ENCODE data around the gene MIEF1. TPM values are rescaled to one million over a fixed set of nuclear protein-coding genes. Genes with fewer than 3 reads are reported as not detected.

Gene MIEF1
- total and polyA plus RNA-seq, 2 of the 8 experiments (the other 6 are each of a cell fraction or from before 2014, with no cell fraction given): 16.8 to 32.7 TPM

DNA sequence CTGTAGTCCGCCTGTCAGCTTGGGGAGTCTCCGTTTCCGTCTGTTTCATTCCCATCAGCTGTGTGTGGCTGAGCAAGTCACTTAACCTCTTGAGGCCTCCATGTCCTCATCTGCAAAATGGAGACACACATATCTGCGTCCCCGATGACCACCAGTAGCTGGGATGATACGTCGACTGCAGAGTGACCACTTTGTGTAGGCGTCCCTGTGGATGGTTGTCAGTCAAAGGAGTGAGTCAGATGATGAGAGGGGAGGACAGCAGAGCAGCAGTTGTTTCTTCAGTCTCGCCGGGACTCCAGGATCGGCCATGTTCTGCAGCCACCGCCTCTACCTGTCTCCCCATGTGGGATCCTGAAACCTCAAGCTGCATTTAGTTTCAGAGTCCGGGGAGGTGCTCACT is 25.4 kb upstream of the MIEF1 start (continued):
- TF ChIP-seq, protein P1, sequence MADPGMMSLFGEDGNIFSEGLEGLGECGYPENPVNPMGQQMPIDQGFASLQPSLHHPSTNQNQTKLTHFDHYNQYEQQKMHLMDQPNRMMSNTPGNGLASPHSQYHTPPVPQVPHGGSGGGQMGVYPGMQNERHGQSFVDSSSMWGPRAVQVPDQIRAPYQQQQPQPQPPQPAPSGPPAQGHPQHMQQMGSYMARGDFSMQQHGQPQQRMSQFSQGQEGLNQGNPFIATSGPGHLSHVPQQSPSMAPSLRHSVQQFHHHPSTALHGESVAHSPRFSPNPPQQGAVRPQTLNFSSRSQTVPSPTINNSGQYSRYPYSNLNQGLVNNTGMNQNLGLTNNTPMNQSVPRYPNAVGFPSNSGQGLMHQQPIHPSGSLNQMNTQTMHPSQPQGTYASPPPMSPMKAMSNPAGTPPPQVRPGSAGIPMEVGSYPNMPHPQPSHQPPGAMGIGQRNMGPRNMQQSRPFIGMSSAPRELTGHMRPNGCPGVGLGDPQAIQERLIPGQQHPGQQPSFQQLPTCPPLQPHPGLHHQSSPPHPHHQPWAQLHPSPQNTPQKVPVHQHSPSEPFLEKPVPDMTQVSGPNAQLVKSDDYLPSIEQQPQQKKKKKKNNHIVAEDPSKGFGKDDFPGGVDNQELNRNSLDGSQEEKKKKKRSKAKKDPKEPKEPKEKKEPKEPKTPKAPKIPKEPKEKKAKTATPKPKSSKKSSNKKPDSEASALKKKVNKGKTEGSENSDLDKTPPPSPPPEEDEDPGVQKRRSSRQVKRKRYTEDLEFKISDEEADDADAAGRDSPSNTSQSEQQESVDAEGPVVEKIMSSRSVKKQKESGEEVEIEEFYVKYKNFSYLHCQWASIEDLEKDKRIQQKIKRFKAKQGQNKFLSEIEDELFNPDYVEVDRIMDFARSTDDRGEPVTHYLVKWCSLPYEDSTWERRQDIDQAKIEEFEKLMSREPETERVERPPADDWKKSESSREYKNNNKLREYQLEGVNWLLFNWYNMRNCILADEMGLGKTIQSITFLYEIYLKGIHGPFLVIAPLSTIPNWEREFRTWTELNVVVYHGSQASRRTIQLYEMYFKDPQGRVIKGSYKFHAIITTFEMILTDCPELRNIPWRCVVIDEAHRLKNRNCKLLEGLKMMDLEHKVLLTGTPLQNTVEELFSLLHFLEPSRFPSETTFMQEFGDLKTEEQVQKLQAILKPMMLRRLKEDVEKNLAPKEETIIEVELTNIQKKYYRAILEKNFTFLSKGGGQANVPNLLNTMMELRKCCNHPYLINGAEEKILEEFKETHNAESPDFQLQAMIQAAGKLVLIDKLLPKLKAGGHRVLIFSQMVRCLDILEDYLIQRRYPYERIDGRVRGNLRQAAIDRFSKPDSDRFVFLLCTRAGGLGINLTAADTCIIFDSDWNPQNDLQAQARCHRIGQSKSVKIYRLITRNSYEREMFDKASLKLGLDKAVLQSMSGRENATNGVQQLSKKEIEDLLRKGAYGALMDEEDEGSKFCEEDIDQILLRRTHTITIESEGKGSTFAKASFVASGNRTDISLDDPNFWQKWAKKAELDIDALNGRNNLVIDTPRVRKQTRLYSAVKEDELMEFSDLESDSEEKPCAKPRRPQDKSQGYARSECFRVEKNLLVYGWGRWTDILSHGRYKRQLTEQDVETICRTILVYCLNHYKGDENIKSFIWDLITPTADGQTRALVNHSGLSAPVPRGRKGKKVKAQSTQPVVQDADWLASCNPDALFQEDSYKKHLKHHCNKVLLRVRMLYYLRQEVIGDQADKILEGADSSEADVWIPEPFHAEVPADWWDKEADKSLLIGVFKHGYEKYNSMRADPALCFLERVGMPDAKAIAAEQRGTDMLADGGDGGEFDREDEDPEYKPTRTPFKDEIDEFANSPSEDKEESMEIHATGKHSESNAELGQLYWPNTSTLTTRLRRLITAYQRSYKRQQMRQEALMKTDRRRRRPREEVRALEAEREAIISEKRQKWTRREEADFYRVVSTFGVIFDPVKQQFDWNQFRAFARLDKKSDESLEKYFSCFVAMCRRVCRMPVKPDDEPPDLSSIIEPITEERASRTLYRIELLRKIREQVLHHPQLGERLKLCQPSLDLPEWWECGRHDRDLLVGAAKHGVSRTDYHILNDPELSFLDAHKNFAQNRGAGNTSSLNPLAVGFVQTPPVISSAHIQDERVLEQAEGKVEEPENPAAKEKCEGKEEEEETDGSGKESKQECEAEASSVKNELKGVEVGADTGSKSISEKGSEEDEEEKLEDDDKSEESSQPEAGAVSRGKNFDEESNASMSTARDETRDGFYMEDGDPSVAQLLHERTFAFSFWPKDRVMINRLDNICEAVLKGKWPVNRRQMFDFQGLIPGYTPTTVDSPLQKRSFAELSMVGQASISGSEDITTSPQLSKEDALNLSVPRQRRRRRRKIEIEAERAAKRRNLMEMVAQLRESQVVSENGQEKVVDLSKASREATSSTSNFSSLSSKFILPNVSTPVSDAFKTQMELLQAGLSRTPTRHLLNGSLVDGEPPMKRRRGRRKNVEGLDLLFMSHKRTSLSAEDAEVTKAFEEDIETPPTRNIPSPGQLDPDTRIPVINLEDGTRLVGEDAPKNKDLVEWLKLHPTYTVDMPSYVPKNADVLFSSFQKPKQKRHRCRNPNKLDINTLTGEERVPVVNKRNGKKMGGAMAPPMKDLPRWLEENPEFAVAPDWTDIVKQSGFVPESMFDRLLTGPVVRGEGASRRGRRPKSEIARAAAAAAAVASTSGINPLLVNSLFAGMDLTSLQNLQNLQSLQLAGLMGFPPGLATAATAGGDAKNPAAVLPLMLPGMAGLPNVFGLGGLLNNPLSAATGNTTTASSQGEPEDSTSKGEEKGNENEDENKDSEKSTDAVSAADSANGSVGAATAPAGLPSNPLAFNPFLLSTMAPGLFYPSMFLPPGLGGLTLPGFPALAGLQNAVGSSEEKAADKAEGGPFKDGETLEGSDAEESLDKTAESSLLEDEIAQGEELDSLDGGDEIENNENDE (IDR thresholded peaks at IDR 0.05; ENCODE audit: insufficient replicate concordance, low read length): no peak
- no peak for TF ChIP-seq SRF (IDR thresholded peaks at IDR 0.05; ENCODE audit: low read depth, low read length)
- TF ChIP-seq RNF2 (IDR thresholded peaks at IDR 0.05; ENCODE audit: borderline replicate concordance, low read depth, low read length, missing control alignments, poor library complexity, severe bottlenecking): no peak
- no peak for TF ChIP-seq SP1 (IDR thresholded peaks at IDR 0.05; ENCODE audit: low read depth, low read length)
- TF ChIP-seq SIRT6 (IDR thresholded peaks at IDR 0.05; ENCODE audit: low read length): no peak
- no peak for TF ChIP-seq TBP (IDR thresholded peaks at IDR 0.05; ENCODE audit: low read depth, low read length)
- TF ChIP-seq BCL11A (IDR thresholded peaks at IDR 0.05; ENCODE audit: low read depth in 2 of 2, low read length in 2 of 2): no peak
- no peak for TF ChIP-seq SIN3A (conservative IDR thresholded peaks at IDR 0.05 in 1 of 2, IDR thresholded peaks at IDR 0.05 in 1 of 2; ENCODE audit: low read depth in 1 of 2, low read length in 2 of 2)
- TF ChIP-seq YY1 (IDR thresholded peaks at IDR 0.05; ENCODE audit: low read depth, low read length): no peak
- TF ChIP-seq TCF12 (IDR thresholded peaks at IDR 0.05; ENCODE audit: low read depth, low read length): no peak
- no peak for TF ChIP-seq RXRA (IDR thresholded peaks at IDR 0.05; ENCODE audit: insufficient read depth, low read depth, low read length)
- no peak for TF ChIP-seq BACH1 (IDR thresholded peaks at IDR 0.05; ENCODE audit: low read length)
